Measurements from ENCODE around the gene COL26A1.

- no peak for TF ChIP-seq CTCF (IDR thresholded peaks at IDR 0.05)
- TF ChIP-seq EP300 (IDR thresholded peaks at IDR 0.05) = no peak
These were observed 5.9 kb downstream of the COL26A1 start for GRCh38 chr7:101368422-101369165.
